Fibroblast of skin of abdomen (primary cell): ENCODE results near the gene OPHN1.
A peak's percentile ranks its signal among the peaks of the same experiment; 100 is the strongest.

Experiments
- DNase-seq: peaks from one replicate; pipeline ENCODE4 v3.0.0-alpha.2; 2013

The OPHN1 gene

DNA sequence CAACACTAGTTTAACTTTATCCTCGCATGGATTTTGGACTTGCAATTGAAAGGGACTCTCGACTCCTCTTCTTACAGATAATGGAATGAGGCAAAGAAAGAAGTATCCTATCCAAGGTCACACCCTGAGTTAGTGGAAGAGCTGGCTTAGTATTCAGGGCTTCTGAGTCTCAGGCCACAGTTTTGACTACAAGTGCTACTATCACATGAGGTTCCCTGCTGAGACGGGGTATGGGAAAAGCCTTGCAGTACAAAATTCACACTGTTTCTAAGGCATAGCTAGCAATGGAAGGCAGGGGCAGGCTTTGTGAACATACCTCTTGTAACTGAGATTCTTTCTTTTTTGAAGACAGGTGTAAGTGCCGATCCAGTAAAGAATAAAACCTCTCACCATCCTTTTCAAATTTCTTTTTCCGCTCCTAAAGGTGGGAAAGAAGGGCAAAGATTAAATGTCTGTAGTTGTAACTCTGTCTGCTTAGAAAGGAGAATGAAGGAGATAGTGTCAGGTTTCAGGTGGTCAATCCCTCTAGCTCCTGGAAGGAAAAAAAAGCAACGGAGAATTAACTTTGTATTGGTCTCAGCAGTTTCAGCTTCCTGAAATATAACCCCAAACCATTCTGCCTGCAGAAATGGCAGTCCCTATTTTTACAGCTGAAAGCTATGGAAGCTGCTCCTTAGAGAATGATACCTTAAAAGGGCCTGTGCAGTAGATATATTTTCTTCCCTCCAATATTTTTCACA lies 199.0 kb downstream of the OPHN1 start:
- DNase-seq: no peak

DNA sequence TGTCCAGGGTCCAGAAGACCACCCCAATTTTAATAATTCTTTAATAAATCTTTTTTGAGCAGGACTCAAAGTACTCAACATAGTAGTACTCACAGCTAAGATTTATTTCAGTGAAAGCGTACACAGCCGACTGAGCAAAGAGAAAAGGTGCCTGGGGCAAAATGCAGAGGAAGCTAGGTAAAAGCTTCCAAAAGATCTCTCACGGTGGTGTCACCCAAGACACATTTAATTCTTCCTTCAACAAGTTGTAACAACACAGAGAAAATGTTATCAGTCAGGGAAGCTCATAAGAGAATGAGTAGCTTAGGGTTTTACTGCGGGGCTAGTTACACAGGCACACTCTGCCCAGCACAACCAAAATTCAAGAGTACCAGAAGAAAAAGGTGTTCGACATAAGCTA lies 201.1 kb downstream of the OPHN1 start:
- no peak for DNase-seq

DNA sequence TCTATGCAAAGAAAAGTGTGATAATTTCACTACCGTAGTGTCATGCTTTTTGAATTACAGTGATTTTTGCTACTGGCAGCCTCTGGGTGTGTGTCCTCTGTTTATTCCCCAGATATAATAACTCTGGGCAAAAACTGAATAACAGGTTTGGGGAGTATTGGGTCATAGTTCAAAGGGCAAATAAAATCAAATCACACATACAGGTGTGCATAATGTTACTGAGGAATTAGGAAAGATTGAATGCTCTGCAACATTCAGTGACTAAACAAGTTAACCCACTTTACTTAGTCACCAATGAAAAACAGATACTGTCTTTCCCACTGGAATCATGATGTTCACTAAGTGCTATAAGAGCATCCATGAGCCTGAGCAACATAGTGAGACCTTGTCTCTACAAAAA lies 224.3 kb downstream of the OPHN1 start:
- no peak for DNase-seq

DNA sequence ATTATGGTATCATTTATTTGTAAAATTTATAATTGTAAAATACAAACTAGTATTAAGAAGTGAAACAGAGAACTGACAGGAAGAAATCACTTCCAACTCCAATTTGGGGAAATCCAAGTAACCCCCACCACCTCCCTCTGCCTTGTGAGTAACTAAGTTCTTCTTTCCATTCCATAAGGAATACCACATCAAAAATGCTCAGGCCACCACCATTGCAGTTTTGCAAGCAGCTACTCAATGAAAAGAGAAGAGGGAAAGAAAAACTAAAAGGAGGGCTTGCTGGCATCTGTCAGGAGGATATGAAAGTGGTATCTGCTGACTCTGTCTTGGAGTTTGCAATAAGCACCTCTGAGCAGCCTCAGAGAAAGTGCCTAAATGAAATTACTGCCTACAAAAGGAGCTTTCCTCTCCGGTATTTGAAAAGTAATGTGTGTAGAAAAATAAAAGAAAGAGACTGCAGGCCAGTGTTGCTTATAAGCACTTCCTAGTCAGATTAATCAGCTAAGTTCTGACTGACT lies 228.7 kb downstream of the OPHN1 start:
- DNase-seq: no peak

DNA sequence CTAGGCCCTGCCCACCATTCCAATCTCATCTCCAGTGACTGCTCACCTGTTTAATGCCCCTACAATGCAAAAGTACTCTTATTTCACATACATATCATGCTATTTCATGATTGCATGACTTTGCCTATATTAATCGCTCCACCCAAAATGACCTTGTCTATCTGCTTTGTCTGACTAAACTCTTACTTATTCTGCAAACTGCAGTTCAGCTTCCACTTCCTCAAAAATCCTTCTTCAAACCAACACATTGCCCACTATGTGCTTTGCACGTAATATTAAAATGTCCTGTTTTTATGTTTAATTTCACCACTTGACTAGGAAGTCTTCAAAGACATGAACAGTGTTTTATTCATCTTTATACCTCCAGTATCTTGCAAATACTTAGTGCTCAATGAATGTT lies 229.6 kb downstream of the OPHN1 start:
- no peak for DNase-seq

DNA sequence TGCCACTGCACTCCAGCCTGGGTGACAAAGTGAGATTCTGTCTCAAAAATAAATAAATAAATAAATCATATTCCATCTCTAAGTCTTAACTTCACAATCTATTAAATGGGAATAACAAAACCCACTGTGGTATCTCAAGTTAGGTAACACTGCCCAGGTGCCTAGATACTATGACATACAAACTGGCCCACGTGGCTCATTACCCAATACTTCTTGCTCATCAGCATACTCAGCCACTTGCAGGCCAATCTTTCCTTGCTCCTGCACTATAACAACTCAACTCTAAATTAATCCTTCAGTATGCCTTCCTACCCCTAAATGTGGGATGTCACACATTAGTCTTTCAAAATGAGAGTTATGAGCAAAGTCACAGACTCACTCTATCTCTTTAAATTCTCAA lies 230.1 kb downstream of the OPHN1 start:
- no peak for DNase-seq

DNA sequence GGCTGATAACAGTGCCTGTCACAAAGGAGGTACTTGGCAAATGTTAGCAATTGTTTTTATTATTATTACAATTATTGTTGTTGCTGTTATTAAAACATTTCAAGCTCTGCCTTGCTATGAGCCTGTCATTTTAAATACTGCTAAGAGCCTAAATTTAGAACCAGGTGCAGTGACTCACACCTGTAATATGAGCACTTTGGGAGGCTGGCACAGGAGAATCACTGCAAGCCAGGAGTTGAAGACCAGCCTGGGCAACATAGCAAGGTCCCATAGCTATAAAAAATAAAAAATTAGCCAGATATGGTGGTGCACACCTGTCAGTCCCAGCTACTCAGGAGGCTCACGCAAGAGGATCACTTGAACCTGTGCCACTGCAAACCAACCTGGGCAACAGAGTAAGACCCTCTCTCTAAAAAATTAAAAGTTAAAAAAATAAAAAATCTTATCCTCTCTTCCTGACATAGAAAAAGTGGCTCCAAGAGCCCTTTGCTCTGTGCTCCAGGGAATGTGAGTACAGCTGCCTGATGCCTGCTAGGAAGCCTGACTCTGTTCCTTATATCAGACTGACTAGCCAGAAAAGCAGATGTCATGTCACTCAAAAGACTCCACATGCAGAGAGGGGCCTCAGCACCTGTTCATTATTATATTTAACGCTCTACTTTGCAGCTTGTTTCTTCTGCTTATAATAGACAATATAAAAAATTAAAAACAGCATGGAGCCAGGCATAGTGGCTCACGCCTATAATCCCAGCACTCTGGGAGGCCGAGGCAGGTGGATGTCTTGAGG lies 234.0 kb downstream of the OPHN1 start:
- DNase-seq: no peak

DNA sequence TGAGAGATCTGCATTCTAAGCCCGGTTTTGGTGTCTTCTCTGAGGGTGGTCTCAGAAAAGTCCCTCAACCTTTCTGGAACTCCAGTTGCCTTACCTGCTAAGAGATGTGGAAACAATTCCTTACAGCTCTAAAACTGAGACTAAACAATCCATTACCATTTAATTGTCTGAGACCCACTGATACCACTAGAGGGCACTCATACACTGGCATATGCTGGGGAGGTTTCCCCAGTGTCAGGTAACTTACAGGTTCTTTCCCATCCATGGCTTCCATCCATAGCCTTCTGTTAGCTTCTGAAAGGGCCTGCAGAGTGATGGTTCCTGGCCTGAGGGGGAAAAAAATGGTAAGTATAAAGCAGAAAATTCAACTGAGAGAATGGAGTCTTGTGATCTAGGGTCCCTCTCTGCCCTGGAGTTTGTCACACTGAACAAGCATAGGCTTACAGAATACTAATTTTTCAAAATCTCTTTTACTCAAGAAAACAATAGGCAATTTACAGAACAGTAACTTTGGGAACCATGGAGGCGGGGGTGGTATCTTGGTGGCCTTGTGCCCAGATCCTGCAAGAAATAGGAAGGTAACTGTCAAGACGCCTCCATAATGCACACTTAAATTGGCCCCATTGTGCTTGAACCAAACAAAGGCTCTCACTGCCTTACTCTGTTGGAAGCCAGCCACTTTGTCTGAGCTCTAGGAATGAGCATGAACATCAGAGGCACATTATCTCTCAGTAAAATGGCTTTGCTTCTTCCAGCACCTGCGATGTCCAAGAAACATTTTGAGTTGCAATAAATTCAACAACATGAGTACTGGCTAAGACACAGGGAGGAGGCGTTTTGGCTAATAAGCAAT lies 236.1 kb downstream of the OPHN1 start:
- peak; percentile 33 for DNase-seq

DNA sequence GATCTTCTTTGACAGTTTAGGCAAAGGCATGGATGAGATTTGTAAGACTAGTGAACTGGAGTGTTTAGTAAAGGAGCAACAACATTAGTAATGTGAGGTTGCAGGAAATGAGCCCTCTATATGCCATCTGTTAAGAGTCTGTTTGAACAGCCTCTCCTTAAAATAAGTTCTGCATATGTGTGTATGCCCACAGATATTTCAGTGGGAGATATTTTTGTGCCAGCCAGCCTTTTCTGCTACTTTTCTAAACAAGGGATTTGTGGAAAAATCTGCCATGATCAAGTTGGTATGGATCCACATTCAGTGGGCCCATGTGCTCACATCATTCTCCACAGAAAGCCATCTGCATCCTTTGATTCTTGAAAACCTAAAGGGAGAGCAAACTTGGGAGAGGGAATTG lies 237.7 kb downstream of the OPHN1 start:
- DNase-seq: no peak

DNA sequence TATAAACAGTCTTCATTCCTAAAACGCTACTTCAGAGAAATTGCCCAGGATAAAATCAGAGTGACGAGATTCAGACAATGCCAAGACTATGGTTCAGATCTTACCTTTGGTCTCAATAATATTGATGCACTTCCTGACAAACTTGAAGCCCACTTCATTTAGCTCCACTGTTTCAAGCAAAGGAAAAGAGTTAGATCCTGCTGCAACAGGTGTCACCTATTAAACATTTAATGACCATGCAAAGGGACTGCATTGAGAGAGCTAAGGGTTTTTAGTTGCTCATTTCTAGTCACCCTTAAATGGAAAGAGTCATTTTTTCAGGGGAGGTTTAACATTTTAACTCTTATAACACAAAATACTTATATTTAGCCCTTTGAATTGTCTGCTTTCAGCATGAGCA lies 239.5 kb downstream of the OPHN1 start:
- no peak for DNase-seq

DNA sequence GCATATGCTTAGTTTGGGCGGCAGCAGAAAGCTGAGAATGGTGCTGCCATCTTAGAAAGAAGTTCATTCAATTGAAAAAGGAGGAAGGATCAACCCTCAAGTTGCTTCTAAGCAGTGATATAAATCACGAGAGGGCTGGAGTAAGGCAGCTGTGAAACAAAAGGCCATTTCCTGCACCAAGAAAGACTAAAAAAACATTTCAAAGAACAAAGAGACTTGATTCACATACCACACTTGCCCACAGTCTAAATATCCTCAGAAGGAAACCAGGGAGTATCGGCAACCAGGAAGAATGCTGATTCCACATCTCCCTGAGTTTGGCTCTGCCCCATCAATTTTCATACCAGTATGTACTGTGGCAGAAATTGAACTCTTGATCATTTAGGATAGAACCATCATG lies 240.1 kb downstream of the OPHN1 start:
- DNase-seq: no peak

DNA sequence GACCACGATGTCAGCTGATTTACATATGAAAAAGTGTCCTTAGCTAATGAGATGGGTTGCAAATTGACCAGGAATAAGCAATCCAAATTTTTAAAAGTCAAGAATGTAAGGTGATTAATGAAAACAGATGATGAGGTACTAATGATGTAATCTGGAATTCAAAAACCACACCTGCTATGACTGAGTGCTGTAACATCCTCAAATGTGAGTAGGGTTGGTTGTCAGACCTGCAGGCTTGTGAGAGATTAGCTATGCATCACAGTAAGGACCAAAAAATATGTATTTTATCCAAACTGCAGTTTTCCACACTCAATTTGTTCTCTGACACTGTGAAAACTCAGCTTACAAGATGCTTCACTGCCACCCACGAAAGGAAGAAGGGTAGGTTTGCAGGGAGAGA lies 242.5 kb downstream of the OPHN1 start:
- DNase-seq: no peak

DNA sequence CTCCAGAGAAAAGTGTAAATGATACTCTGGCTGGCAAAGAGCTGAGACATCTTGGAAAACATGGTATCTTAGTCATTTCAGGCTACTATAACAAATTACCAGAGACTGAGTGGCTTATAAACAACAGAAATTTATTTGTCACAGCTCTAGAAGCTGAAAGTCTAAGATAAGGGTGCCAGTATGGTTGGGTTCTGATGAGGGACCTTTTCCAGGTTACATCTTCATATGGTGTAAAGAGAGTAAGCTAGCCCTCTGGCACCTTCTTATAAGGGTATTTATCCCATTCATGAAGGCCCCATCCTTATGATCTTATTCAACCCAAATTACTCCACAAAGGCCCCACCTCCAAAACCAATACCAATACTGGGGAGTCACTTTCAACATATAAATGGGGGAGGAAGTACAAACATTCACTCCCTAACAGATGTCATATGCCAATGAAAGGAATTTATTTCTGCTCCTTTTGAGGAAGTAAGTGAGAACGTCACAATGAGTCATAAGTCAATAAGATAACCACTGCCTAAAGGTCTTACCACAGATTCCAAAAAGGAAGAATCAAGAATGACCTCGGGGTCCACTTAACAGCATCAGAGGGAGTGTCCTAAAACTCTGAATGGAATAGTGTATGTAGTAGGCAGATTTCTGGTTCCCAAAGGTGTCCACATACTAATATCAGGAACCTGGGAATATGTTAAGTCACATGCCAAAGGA lies 246.6 kb downstream of the OPHN1 start:
- no peak for DNase-seq

DNA sequence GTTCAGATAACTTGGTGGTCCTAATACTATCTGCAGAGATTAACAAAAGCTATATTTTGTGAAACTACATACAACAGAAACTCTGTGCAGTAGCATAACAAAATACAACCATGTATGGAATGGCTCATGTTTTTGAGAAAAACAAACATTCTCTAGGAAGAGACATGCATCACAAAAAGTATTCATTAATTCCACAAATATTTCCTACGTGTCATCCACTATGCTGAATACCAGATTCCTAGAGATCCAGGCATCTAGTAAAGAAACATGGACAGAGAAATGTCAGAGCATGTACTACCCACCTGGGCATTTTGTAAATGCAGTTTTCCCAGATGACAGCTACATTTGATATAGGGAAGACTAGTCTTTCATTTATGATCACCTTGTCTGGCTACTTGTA lies 248.1 kb downstream of the OPHN1 start:
- peak; percentile 14 for DNase-seq

DNA sequence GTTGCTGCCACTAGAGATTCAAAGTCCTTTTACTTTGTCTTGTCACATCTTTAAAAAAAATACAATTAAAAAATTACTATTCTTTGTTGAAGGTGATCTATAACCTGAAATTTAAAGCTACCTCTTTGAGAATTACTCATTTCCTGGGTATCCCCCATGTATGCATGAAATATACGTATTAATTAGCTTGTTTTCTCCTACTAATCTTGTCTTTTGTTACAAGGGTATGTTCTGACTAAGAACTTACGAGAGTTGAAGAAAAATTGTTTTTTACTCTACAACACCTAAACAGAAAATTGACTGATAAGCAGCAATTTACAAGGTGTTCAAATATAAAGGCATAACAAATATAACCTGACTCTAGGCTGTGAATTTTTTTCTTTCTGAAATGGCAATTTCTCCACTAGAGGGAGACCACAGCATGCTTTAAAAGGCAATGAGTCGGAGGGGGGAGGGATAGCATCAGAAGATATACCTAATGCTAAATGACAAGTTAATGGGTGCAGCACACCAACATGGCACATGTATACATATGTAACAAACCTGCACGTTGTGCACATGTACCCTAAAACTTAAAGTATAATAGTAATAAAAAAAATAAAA lies 249.6 kb downstream of the OPHN1 start:
- DNase-seq: peak; percentile 25

DNA sequence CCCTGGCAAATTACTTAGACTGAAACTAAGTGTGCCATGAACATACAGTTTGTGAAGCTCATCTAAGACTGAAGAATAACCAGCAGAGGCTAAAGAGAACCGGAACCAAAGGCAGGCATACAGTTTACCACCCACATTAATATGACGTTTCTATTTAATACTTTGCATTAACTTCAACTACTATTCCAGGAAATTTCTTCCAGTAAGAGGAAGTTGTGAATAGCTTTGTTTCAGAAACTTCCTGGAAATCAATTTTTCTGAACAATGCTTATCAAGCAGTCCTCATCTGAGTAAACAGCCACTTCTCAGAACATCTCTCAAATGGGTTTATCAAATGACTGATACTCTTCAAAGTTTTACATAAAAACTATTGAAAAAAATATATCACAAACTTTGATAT lies 252.7 kb downstream of the OPHN1 start:
- no peak for DNase-seq

DNA sequence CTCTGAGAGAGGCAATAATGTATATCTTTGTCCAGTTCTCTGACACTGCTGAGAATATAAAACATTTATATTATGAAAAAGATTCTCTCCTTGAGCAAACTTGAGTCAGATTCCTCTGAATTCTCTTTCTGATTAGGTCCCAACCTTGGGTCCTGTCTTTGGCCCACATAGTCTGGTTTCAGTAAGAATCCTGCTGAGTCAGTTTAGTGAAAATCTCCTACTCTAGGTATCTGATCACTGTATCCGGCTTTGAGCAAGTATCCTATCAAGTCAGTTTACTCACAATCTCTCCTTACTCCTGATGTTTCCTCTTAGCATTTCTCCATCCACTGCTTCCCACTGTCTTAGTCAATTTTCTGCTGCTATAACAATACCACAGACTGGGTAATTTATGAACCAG lies 253.9 kb downstream of the OPHN1 start:
- DNase-seq: no peak

DNA sequence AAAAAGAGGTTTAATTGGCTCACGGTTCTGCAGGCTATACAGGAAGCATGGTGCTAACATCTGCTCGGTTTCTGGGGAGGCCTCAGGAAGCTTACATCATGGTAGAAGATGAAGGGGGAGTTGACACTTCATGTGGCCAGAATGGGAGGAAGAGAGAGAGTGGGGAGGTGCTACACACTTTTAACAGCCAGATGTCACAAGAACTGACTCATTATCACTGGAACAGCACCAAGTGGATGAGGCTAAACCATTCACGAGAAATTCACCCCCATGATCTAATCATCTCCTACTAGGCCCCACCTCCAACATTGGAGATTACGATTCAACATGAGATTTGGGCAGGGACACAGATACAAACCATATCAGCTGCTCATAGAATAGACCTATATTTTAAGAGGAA lies 255.8 kb downstream of the OPHN1 start:
- no peak for DNase-seq

DNA sequence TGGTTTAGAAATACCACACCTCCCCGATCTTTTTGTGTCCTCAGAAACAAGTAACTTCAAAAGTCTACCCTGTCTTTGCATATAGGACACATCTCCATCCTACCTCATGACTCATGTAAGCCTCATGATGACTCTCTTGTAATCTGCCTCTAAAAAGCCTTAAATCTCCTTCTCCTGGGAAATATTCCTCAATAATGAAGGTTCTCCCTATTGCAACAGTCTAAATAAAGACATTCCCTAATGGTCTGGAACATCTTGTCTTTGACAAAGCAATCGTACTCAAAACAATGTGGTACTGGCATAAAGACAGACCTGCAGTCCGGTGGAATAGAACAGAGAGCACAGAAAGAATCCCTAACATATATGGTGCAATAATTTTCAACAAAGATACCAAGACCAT lies 257.7 kb downstream of the OPHN1 start:
- peak; percentile 54 for DNase-seq

DNA sequence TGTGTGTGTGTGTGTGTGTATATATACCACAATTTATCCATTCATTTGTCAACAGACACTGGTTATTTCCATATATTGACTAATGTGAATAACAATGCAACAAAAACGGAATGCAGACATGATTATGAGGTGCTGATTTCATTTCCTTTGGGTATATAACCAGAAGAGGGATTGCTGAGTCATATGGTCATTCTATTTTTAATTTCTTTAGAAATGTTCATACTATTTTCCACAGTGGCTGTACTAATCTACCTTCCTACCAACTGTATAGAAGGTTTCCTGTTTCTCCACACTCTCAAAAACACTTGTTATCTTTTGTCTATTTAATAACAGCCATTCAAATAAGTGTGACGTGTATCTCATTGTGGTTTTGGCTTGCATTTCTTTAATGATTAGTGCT lies 269.9 kb downstream of the OPHN1 start:
- peak; percentile 53 for DNase-seq

DNA sequence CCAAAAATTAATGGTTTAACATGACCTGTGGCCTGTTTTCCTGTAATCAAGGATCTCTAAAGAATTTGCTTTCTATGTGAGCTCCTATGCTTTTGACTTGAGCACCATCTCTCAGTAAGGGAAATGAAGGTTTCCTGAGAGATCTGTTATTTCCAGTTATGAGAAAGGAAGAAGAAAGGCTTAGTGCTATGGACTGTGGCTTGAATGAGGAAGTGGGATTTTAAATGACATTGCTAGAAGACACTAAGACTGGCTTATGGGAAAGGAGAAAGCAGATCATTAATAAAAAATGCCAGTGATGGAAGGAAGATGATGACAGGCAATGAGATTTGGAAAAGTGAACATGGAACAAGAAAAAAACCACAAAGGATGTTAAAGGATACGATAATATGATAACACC lies 285.4 kb downstream of the OPHN1 start:
- DNase-seq: no peak

DNA sequence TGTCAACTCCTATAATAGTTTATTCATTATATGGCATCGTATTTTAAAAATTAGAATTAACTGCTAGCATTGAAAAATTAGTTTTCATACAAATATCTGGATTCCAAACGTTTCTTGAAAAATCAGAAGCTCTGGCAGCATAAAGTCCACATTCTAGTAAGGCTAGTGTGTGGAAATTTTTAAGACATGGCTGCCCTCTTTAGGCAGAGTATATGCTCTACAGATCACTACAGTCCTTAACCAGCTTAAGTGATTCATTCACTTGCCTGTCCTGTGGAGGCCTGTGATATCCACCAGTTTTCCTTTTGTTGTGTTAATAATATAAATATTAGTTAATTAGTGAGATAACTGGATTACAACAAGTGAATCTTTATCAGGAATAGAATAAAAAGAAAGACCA lies 287.2 kb downstream of the OPHN1 start:
- DNase-seq: peak; percentile 42
